ENCODE results near the gene SH2B3.

Gene SH2B3

DNA sequence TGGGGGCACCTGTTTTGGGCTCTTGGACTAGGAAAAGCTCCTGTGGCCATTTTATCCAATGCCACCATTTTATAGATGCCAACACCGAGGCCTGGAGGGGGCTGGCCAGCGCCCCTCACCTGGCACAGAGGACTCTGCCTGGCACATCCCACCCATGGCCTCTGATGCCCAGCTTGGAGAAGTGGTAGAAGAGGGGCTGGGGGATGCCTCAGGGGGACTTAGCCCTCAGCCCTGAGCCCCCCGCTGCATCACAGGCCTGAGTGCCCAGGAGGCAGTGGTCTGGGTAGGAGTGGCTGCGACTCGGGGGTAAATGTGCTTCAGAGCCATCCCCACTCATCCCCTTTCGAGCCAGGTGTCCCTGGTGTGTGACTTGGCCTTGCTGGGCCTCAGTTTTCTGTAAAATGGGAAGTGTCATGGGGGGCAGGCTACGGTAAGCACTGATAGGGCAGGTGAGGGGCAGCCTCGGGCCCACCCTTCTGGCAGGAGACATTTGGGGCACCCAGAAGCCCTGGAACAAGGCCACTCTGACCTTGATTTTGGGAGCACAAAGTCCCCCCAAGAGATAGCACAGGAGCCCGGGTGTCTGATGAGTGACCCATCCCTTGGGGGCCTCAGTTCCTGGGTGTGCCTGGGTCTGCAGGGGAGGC, 22.5 kb downstream of the SH2B3 start:
- no peak for DNase-seq (ENCODE audit: low read depth in 2 of 2)

DNA sequence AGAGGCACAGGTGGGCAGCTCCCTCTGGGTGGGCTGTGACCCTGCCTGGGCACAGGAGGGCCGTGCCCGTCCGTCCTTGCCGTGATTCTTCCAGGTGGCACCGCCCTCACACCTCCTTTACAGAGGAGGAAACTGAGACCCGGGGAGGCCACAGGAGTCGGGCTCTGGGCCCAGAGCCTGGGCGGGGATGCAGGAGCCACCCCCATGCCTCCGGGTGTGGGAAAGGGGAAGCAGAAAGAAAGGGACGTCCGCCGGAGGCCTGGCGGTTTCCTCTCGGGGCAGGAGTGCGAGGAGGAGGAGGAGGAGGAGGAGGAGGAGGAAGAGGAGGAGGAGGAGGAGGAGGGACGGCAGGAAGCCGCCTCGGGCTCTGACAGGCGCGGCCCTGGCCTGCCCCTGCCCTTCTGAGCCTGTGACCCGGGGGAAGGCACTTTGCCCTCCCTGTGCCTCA, 23.0 kb downstream of the SH2B3 start:
- no peak for DNase-seq (ENCODE audit: low read depth in 2 of 2)

DNA sequence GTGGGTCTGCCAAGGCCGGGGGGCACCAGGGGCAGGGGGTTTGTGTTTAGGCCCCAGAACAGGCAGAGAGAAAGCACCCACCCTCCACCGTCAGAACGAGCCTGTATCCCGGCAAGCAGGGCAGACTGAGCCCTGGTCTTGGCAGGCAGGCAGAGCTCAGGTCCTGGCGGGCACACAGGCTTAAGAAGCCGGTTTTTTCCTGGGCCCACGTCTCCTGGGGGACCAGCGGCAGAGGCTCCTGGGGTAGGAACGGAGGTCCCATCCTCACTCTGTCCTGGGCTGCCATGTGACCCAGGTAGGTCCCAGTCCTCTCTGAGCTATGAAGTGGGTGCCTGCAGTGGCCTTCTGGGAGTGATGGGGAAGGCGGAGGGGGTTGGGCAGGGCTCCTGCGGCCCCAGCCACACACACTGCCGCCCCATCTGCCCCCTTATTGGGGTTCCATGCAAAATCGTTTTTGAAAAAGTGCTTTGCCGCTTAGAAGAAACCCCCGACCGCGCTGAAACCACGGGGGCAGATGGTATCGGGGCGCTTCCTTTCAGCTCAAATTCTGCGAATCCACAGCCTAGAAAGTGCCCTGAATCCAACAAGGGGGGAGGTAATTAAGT, 24.2 kb downstream of the SH2B3 start:
- DNase-seq (ENCODE audit: low read depth in 2 of 2), result no peak

DNA sequence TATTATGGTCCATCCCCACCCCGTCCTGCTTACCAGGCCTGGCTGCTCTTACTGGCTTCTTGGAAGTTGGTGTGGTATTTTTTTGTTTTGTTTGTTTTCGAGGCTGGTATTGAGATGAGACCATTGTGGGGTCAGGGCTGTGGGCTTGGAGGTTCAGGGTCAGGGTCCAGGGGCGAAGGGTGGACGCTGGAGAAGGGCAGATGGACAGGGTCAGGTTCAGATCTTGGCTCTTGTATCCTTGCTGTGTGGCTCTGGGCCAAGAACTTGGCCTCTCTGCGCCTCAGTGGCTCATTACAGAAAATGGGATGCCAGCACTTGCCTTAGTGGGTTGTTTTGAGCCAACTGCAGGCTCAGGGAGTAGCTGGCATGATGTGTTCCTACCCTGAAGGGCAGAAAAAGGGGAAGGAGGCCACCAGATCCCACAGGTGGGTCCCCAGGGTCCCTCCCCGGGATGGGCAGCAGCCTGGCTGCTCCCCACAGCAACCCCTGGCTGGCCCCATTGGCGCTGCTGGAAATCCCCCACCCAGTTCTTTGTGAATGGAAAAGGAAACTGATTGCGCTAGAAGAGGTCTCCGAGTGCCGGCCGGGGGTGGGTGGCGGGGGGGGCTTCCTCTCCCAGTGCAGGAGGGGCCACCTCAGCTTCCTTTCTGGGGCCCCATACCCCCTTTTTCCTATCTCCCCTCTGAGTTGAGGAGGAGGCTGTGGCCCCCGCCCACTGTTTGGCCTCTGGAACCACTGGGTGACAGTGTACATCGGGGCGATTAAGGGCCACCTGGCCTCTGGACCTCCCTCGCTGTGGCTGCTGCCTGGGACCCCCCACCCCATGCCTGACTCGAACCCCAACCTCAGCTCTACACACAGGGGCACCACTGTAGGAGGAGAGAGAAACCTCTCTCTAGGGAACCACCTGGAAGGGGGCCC, 25.0 kb downstream of the SH2B3 start:
- peak in 1 of 2 donors; percentile 44 for DNase-seq (ENCODE audit: low read depth in 2 of 2)

DNA sequence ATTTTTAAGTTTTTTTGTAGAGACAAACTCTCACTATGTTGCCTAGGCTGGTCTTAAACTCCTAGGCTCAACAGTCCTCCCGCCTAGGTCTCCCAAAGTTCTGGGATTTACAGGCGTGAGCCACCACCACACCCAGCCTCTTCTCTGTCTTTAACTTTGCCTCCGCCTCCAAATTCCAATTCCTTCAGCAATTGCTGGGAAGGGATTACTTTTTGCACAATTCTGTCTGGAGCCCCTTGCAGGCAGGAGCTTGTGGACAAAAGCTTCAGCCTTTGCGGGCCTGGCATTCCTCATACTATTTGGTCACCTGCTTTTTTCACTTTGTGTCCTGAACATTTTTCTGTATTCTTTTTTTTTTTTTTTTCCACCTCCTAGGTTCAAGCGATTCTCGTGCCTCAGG, 26.0 kb downstream of the SH2B3 start:
- no peak for DNase-seq (ENCODE audit: low read depth in 2 of 2)

DNA sequence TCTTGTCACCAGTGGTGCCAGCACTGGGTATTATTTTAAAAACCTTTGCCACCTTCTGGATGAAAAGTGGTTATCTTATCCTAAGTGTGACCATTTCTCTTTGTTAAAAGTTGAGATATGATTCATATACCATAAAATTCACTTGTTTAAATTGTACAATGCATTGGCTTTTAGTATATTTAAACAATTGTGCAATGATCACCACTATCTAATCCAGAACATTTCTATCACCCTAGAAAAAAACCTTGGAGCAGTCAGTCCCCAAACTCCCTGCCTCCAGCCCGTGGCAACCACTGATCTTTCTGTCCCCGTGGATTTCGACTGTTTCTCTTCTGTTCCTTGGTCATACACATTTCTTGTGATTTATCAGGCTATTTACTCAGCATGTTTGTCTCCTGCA, 28.3 kb downstream of the SH2B3 start:
- DNase-seq (ENCODE audit: low read depth in 2 of 2), result no peak

DNA sequence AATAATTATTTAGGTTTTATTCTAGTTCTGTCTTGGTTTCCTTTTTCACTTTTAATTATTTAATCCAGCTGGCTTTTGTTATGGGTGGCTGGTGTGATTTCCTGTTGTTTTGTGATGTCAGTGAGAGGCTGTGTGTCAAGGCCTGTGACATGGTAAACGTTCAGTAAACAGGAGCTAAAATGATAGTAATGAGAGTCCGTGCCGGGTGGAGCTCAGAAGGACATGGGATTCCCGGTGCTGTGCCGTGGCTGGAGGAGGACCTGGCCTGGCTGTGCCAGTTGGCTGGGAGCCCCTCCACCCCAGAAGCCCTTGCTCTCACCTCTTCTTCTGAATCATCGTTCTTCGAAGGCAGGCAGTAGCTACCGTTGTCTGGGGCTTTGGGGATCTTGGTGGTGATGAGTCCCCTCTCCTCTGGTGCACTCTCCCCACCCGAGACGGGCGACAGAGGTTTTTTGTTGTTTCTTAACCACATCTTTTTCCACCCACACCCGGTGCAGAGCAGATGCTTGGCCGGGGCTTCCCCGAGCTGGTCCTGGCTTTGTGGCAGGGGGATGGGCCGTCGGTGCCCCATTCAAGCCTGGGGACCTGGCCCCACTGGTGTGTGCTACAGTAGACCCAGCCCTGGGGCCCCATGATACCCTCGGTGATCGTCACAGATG, 29.1 kb downstream of the SH2B3 start:
- peak; percentile 57 to 78 for DNase-seq (ENCODE audit: low read depth in 2 of 2)

DNA sequence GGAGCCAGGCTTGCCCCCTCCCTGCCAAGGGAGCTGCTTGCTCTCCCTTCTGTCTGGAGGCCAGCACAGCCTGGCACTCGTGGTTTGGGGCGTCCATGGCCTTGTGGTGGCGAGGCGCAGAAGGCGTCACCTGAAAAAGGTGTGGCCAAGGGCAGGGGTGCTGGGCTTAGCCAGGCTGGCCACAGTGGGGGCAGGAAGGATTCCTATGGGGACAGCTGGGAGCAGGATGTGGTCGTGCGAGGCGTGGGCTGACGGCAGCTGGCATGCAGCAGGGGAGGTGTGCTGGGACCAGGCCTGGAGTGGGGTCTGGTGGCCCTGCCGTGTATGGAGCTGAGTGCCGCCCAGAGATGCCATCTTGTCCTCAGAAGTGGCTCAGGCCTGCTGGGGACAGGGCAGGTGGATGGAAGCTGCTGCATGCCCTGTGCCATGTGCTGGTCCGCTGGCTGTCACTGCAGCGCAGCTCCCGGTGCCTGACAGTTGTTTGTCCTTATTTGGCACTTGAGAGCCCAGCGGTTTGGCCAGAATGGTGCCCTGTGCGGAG, 30.0 kb downstream of the SH2B3 start:
- DNase-seq (ENCODE audit: low read depth in 2 of 2), result no peak

DNA sequence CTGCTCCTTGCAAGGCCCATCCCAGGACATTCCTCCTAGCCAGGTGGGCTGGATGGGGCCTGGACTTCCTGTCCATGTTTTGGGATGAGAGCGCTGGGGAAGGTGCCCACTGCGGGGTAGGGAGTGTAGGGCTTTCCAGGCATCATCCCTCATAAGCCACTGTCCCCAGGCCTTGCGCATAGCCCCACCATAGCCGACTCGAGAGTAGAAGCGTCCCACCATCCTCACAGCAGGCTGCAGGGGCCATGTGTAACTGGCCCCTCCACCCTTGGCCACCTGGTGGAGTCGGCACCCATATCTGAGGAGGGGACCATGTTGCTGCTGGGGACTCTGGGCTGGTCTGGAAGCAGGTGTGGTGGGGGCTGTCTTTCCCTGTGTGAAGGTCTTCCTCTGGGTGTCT, 30.5 kb downstream of the SH2B3 start:
- no peak for DNase-seq (ENCODE audit: low read depth in 2 of 2)

DNA sequence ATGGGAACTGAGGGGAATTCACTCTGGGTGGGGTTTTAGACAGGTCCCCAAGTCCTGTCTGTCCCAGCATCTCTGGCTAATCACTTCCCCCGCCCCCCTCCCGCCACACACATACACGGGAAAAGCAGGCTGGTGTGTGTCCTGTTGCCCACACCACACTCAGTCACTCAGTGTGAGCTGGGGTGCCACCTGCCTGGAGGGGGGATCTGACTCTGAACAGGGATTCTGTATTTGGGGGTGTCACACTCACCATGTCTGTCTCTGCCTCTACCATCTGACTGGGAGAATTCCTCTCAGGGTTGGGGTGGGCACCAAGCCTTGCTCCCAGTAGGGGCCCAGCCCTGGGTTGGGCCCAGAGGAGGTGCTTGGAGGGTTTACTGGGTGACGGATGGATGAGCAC, 31.1 kb downstream of the SH2B3 start:
- DNase-seq (ENCODE audit: low read depth in 2 of 2), result no peak

DNA sequence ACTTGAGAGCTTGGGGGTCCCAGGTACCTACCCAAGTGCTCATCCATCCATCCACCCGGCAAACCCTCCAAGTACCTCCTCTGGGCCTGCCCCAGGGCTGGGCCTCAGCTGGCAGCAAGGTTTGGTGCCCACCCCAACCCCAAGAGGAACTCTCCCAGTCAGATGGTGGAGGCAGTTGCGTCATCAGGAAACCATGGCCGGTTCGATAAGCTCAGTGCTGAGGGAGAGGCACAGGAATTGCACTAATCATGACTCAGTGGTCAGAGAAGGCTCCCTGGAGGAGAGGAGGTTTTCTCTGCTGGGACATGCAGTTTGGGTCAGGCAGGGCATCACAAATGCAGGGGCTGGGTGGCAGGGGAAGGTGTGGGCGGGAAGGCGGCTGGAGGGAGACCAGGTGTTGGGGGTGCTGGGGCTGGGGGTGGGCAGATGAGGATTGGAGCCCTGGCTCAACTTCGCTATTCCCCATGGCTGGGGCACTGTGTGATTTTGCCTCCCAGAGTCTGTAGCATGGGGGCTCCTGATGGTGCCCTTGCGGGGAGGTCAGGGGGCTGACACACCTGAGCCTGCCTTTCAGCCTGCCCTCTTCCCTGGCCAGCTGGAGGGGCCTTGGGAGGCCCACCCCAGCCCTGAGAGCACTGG, 32.2 kb downstream of the SH2B3 start:
- no peak for DNase-seq (ENCODE audit: low read depth in 2 of 2)

DNA sequence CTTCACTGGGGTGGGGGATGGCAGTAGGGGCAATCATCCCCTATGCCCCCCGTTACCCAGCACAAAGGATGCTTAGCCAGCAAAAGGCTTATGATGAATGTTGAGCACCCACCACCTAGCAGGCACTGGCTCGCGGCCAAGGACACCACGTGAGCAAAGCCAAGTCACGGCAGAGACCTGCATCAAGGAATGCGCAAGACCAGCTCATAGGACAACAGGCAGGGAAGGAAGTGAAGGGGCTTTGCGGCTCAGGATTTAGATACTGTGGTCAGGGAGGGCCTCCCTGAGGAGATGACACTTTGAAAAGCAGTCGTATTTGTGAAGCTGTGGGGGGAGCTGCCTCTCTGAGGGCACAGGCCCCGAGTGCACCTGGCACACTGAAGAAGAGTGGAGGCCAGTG, 32.8 kb downstream of the SH2B3 start:
- no peak for DNase-seq (ENCODE audit: low read depth in 2 of 2)

DNA sequence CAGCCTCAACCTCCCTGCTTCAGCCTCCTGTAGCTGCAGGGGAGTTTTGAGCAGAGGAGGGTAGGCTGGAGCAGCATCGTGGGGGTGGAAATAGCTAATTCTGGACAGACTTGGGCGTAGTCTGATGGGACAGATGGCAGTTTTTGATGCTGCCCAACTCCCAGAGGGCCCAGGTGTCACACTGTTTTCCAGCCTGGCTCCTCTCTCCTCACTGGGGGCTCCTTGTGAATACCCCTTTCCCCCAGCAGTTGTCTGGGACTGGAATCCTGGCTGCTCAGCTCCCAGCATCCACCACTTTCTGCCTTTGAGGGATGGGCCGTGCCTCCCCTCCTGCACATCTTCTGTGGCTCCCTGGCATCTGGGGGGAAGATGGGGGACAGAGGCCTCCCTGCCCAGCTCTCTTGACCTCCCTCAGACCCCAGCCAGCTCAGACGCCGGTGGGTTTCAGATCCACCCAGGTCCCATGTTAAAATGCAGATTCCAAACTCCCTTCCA, 34.0 kb downstream of the SH2B3 start:
- DNase-seq (ENCODE audit: low read depth in 2 of 2), result no peak

DNA sequence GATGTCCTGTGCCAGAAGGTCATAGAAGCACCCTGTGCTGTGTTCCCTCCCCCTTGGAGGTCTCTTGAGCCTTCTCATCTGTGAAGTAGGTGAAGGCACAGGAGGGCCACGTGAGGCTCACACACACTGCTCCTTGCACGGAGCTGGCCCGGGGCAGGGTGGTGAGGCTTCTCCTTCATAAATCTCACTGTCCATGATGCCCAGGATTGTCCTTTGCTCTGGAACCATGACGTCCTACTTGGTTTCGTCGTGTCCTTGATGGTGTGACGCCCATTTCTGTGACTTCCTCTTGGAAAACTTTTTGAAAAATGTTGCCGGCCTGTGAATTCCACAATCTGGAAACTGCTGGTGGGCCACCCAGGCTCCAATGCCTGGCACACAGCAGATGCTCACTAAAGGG, 34.4 kb downstream of the SH2B3 start:
- no peak for DNase-seq (ENCODE audit: low read depth in 2 of 2)

DNA sequence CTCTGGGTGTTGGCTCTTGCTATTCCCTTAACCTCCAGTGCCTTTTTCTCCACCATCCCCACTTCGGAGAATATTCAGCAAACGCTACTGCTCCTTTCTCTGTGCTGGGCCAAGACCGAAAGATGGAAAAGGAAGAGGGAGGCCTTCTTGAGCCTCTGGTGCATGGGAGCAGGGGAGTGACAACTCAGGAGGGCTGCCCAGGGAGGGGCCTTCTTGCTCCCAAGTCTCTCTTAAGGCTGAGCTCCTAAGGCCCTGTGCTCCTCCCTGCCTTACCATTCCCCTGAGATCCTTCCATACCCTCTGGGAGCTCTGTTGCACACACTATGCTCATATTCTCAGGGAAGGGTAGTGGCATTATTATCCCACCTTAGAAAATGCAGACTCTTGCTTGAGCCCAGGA, 34.9 kb downstream of the SH2B3 start:
- DNase-seq (ENCODE audit: low read depth in 2 of 2), result no peak

DNA sequence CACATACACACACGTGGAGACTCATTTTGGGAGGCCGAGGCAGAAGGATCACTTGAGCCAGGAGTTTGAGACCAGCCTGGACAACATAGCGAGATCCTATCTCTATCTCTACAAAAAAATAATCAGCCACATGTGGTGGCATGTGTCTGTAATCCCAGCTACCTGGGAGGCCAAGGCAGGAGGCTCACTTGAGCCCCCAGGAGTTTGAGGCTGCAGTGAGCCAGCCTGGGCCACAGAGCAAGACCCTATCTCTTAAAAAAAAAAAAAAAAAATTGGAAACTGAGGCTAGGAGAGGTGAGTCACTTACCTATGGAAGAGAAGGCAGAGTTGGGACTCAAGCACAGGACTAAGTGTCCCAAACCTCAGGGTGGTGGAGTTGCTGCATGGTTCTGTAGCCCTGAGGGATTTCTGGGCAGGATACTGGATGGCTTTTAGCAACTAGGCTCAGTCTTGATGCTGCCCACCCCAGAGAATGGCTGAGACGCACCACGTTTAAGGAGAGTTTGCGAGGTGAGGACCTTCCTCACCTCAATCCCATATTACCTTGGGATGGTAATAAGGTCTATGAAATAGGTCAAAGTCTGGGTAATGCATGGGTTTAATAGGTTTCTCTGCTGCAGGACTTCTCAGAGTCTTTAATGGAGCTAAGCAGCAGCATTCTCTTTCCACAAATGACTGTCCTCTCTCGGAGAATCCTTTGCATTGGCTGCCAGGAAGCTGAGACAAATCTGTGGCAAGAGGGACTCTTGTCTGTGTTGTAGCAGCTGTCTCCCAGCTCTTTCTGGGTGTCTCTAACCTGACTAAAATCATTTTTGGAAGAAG, 35.6 kb downstream of the SH2B3 start:
- no peak for DNase-seq (ENCODE audit: low read depth in 2 of 2)

DNA sequence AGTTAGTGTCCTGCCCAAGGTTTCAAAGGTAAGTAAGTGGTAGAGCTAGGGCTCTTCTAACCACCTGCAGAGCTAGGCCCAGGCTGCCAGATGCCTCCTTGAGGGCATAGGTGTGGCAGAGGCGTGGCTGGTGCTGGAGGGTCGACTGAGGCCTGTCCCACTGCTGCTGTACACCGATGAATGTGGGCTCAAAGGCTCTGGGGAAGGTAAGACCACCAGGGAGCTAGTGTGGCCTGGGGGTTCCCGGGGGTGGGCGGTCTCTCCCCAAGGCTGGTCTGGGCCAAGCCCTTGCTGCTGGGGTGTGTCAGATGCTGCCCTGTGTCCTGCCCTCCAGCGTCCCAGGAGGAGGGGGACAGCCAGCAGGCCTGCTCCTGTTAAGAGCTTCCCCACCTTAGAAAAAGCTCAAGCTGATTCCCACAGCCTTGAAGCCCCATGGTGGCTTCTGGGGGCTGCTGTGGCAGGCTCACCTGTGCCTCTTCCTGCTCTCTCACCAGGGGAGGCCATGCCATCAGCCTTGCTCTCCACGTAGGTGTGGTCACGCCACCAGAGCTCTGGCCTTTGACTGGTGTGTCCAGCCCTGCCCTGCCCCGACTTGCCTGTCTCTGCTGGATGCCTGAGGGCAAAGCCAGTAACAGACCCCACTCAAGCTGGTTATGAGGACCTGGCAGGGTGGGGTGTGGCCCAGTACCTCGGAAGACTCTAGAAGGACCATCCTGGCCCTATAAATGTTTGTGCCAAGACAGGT, 36.8 kb downstream of the SH2B3 start:
- DNase-seq (ENCODE audit: low read depth in 2 of 2), result no peak

DNA sequence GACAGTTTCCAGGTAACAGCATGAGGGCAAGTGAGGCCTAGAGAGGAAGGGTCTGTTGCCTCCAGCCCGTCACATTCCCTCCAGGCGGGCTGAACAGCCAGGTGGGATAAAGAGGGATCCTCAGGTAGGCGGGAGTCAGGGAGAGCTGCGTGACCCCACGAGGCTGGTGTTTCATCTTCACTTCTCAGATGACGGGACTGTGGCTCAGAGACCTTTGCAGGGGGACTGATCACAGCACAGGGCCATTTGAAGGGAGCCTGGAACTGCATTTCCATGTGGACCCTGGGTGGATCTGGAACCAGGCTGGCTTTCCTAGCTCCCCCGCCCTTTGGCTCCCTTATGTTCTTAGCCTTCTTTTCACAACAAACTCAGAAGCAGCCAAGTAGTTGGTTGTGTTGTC, 37.4 kb downstream of the SH2B3 start:
- no peak for DNase-seq (ENCODE audit: low read depth in 2 of 2)

DNA sequence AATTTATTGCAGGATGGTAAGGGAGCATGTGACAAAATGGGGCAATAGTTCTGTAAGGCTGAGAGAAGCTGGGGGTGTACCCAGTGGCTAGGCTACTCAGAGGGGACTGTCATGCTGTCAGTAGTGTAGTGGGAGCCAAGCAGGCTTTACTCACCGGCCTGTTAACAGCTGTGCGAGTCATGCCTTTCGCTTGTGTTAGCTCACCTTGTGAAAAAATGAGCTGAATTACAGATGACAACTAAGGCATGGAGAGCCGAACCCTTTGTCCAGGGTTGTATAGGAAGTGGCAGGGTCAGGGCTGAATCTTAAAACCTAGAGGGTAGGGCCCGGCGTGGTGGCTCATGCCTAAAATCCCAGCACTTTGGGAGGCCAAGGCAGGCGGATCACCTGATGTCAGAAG, 37.9 kb downstream of the SH2B3 start:
- DNase-seq (ENCODE audit: low read depth in 2 of 2), result no peak
